Femur (tissue), 1 donor: Measurements from ENCODE around the gene FIP1L1.
A peak's percentile ranks its signal among the peaks of the same experiment; 100 is the strongest.
"Not testable (repeated sequence)": the region's sequence is repeated elsewhere in the genome, so short reads cannot be mapped to it uniquely, and the experiment has no call there.

Source experiments
- DNase-seq: peaks from one replicate; pipeline ENCODE4 v3.0.0-alpha.2; 2017

Gene FIP1L1

GRCh38 chr4:53378171-53378482 is 686 bp downstream of the FIP1L1 start:
- DNase-seq = no peak

- DNase-seq = no peak
Observed at GRCh38 chr4:53380221-53380620, 2.8 kb downstream of the FIP1L1 start.

GRCh38 chr4:53409479-53409878 is 32.0 kb downstream of the FIP1L1 start:
- not testable (repeated sequence) for DNase-seq

- DNase-seq = no peak
Observed at GRCh38 chr4:53419208-53419607, 41.8 kb downstream of the FIP1L1 start.

GRCh38 chr4:53421791-53422190 is 44.4 kb downstream of the FIP1L1 start:
- DNase-seq = no peak

GRCh38 chr4:53422367-53422766 is 44.9 kb downstream of the FIP1L1 start:
- no peak for DNase-seq

- no peak for DNase-seq
Observed at GRCh38 chr4:53424280-53424679, 46.8 kb downstream of the FIP1L1 start.

GRCh38 chr4:53427366-53427765 is 49.9 kb downstream of the FIP1L1 start:
- DNase-seq = no peak

- DNase-seq = no peak
Observed at GRCh38 chr4:53431052-53431451, 53.6 kb downstream of the FIP1L1 start.

GRCh38 chr4:53432528-53433424 is 55.3 kb downstream of the FIP1L1 start:
- DNase-seq = no peak

- DNase-seq = no peak
Observed at GRCh38 chr4:53436251-53436650, 58.8 kb downstream of the FIP1L1 start.

GRCh38 chr4:53441564-53441963 is 64.1 kb downstream of the FIP1L1 start:
- DNase-seq = no peak

GRCh38 chr4:53444954-53445353 is 67.5 kb downstream of the FIP1L1 start:
- DNase-seq = no peak

GRCh38 chr4:53450773-53451172 is 73.3 kb downstream of the FIP1L1 start:
- no peak for DNase-seq

GRCh38 chr4:53453385-53453784 is 75.9 kb downstream of the FIP1L1 start:
- DNase-seq = no peak

- no peak for DNase-seq
Observed at GRCh38 chr4:53455766-53456165, 78.3 kb downstream of the FIP1L1 start.

- DNase-seq = no peak
Observed at GRCh38 chr4:53456178-53456577, 78.7 kb downstream of the FIP1L1 start.

GRCh38 chr4:53459548-53459947 is 82.1 kb downstream of the FIP1L1 start:
- DNase-seq = no peak

GRCh38 chr4:53461244-53461643 is 83.8 kb downstream of the FIP1L1 start:
- no peak for DNase-seq

GRCh38 chr4:53463340-53463739 is 85.9 kb downstream of the FIP1L1 start:
- DNase-seq = no peak

GRCh38 chr4:53465281-53465680 is 87.8 kb downstream of the FIP1L1 start:
- DNase-seq = no peak

GRCh38 chr4:53465891-53466290 is 88.5 kb downstream of the FIP1L1 start:
- DNase-seq = no peak

- DNase-seq = not testable (repeated sequence)
Observed at GRCh38 chr4:53466576-53466975, 89.1 kb downstream of the FIP1L1 start.

- peak; percentile 39 for DNase-seq
Observed at GRCh38 chr4:53476232-53477037, 99.0 kb downstream of the FIP1L1 start.
